Measurements from ENCODE around the gene MSL2. TPM values are rescaled to one million over a fixed set of nuclear protein-coding genes. Genes with fewer than 3 reads are reported as not detected.

Gene MSL2
- polyA plus RNA-seq, 1 of the 3 experiments (the other 2 are of a cell fraction): 2.4 TPM

- no peaks in the 10 kb centered on the region for H3F3A ChIP-seq (replicated peaks; ENCODE audit: insufficient read depth)
- H3K4me3 ChIP-seq (ENCODE audit: low read depth in 2 of 2, low read length in 1 of 2): no peak overlapping the region
- H3K79me2 ChIP-seq (ENCODE audit: insufficient read depth): no peaks in the 10 kb centered on the region
- H4K20me1 ChIP-seq (ENCODE audit: insufficient read depth): no peaks in the 10 kb centered on the region
- H3K27me3 ChIP-seq (ENCODE audit: insufficient read depth): peaks cover 6% of the 10 kb centered on the region; the same call in 1 of the 2 replicates
- H3K4me2 ChIP-seq: no peak overlapping the region
- H3K9me3 ChIP-seq: no peaks in the 10 kb centered on the region
- no peak overlapping the region for H3K27ac ChIP-seq (ENCODE audit: low read depth in 2 of 2, low read length in 1 of 2)
- POLR2A ChIA-PET: no interaction called here
- WGBS (ENCODE audit: low lambda C conversion rate): 68% methylated on average over 1 of the region's 1 CpG
- no peaks in the 10 kb centered on the region for H3K9me2 ChIP-seq
- no peak overlapping the region for H3K9ac ChIP-seq
- H3K36me3 ChIP-seq (replicated peaks in 1 of 2; ENCODE audit: control insufficient read depth in 1 of 2, insufficient read depth in 2 of 2, low read length in 1 of 2): no peaks in the 10 kb centered on the region
- no peak for TF ChIP-seq IRF3 (IDR thresholded peaks at IDR 0.05; ENCODE audit: low read depth, low read length)
- no peak for TF ChIP-seq EP300 (IDR thresholded peaks at IDR 0.05; ENCODE audit: borderline replicate concordance in 1 of 2, low read depth in 1 of 2, low read length in 1 of 2)
- no peak for TF ChIP-seq RAD21 (IDR thresholded peaks at IDR 0.05; ENCODE audit: low read length)
- TF ChIP-seq ZBTB33 (IDR thresholded peaks at IDR 0.05; ENCODE audit: borderline replicate concordance, low read depth): no peak
- TF ChIP-seq, protein P1, sequence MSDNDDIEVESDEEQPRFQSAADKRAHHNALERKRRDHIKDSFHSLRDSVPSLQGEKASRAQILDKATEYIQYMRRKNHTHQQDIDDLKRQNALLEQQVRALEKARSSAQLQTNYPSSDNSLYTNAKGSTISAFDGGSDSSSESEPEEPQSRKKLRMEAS (IDR thresholded peaks at IDR 0.05; ENCODE audit: low read depth): no peak
- TF ChIP-seq SIN3A (IDR thresholded peaks at IDR 0.05; ENCODE audit: borderline replicate concordance, low read depth, low read length): no peak
- TF ChIP-seq ELF1 (IDR thresholded peaks at IDR 0.05): no peak
- TF ChIP-seq TCF12 (IDR thresholded peaks at IDR 0.05): no peak
- TF ChIP-seq NRF1 (IDR thresholded peaks at IDR 0.05; ENCODE audit: low read depth, low read length): no peak
- TF ChIP-seq FOSL2 (IDR thresholded peaks at IDR 0.05; ENCODE audit: borderline replicate concordance, low read depth): no peak
- no peak for TF ChIP-seq TAF1 (IDR thresholded peaks at IDR 0.05; ENCODE audit: borderline replicate concordance, low read depth, low read length)
- TF ChIP-seq USF2 (IDR thresholded peaks at IDR 0.05; ENCODE audit: borderline replicate concordance, low read depth, low read length): no peak
- TF ChIP-seq, protein P2, sequence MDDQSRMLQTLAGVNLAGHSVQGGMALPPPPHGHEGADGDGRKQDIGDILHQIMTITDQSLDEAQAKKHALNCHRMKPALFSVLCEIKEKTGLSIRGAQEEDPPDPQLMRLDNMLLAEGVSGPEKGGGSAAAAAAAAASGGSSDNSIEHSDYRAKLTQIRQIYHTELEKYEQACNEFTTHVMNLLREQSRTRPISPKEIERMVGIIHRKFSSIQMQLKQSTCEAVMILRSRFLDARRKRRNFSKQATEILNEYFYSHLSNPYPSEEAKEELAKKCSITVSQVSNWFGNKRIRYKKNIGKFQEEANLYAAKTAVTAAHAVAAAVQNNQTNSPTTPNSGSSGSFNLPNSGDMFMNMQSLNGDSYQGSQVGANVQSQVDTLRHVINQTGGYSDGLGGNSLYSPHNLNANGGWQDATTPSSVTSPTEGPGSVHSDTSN (IDR thresholded peaks at IDR 0.05): no peak
- TF ChIP-seq TEAD4 (IDR thresholded peaks at IDR 0.05; ENCODE audit: borderline replicate concordance, insufficient read depth): no peak
- no peak for TF ChIP-seq SMC3 (IDR thresholded peaks at IDR 0.05; ENCODE audit: low read depth, low read length)
- TF ChIP-seq FOXM1 (IDR thresholded peaks at IDR 0.05; ENCODE audit: low read depth): no peak
- no peak for TF ChIP-seq MEF2A (IDR thresholded peaks at IDR 0.05; ENCODE audit: borderline replicate concordance, low read depth)
- CTCF ChIA-PET: no interaction called here
- DNase-seq: no peak
- H3K4me1 ChIP-seq (ENCODE audit: control insufficient read depth in 1 of 2, insufficient read depth in 2 of 2, low read depth in 1 of 2, low read length in 1 of 2): no peaks in the 10 kb centered on the region
- no peak overlapping the region for H2AFZ ChIP-seq (ENCODE audit: low read depth)
These were observed 41.0 kb upstream of the MSL2 start for GRCh38 chr3:136237103-136237502.
